Gastroesophageal sphincter (tissue), 3 donors: ENCODE results near the gene TNS3.

Experiments
- EP300 ChIP-seq: sonication (generic); formaldehyde crosslinking; IDR thresholded peaks from one replicate; pipeline ENCODE4 v1.6.1; 2017; ENCODE audit warnings: antibody characterized with exemption, mild to moderate bottlenecking
- POLR2A ChIP-seq, 2 donors: fragments of 450-650 bp; IDR thresholded peaks; one replicate each; pipeline ENCODE4 v1.6.1; 2017; ENCODE audit warnings: antibody characterized with exemption in 2 of 2, mild to moderate bottlenecking in 2 of 2, moderate library complexity in 1 of 2
- TF ChIP-seq, protein P1 (sequence below), 4 experiments: fragments of 200-600 bp in 2 of 4; fragments of 450-650 bp in 2 of 4; sonication (generic) in 1 of 4; IDR thresholded peaks; one replicate each; pipeline ENCODE4 v1.5.1; 2017 to 2019; ENCODE audit warnings: antibody characterized with exemption in 4 of 4, mild to moderate bottlenecking in 2 of 4, moderate library complexity in 2 of 4

DNA sequence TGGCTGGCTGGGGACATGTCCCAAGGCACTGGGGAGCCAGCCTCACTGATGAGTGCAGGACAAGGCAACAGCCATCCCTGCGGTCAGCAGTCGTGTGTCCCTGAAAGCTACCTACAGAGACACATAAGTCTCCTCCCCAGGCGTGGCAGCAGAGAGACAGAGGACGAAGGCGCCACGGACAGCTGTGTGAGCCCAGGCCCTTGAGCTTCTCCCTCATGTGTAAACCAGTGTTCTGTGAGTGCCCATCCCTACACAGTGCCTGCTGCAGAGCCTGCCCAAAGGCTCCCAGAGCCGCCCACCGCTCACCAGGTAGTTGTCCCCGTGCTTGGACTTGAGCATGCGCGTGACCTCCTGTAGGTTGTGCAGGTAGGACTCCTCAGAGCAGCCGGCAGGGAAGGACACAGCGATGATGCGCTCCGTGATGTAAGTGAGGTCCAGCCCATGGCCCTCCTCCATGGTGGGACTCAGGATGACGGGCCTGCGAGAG is 142.7 kb downstream of the TNS3 start:
- TF ChIP-seq POLR2A (IDR thresholded peaks at IDR 0.05): no peak
- TF ChIP-seq, protein P1, sequence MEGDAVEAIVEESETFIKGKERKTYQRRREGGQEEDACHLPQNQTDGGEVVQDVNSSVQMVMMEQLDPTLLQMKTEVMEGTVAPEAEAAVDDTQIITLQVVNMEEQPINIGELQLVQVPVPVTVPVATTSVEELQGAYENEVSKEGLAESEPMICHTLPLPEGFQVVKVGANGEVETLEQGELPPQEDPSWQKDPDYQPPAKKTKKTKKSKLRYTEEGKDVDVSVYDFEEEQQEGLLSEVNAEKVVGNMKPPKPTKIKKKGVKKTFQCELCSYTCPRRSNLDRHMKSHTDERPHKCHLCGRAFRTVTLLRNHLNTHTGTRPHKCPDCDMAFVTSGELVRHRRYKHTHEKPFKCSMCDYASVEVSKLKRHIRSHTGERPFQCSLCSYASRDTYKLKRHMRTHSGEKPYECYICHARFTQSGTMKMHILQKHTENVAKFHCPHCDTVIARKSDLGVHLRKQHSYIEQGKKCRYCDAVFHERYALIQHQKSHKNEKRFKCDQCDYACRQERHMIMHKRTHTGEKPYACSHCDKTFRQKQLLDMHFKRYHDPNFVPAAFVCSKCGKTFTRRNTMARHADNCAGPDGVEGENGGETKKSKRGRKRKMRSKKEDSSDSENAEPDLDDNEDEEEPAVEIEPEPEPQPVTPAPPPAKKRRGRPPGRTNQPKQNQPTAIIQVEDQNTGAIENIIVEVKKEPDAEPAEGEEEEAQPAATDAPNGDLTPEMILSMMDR (IDR thresholded peaks at IDR 0.05): no peak
- TF ChIP-seq EP300: no peak
